ENCODE measurements around the gene GRM2. TPM values are rescaled to one million over a fixed set of nuclear protein-coding genes. Genes with fewer than 3 reads are reported as not detected.

The GRM2 gene
- total and polyA plus RNA-seq, 2 of the 8 experiments (the other 6 are each of a cell fraction or from before 2014, with no cell fraction given): 3.9 to 10.5 TPM

DNA sequence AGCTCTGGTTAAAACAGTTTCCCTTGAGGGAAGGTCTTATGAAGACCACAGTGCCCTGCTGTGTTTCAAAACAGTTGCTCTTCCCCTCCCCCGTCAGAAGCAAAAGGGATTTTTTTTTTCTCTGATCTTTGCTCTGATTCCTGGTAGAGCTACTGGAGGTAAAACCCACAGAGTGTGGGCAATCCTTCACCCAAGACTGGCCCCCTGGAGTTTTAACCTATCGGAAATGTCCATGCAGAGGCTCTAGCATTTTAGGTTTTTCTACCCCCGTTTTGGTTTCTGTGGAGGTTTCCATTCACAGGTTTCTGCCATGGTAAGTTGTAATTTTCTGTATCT is 27.7 kb downstream of the GRM2 start:
- H2AK5ac ChIP-seq (ENCODE audit: low read depth, low read length): no peak overlapping the region
- 62% methylated on average over 3 of the region's 3 CpGs; no CpG with 5 or more reads in 1 of the 2 experiments for WGBS, 2 experiments (ENCODE audit: extremely low coverage in 1 of 2, insufficient coverage in 1 of 2, insufficient read length in 1 of 2, insufficient replicate concordance in 2 of 2, low coverage in 1 of 2, low lambda C conversion rate in 2 of 2, missing lambda C conversion rate in 1 of 2)
- CTCF ChIA-PET (ENCODE audit: partially characterized antibody): interaction anchor here (0.6 to 3.0 kb wide), 5 partner anchors 9 to 1556 kb away, joined by 3 to 13 read pairs (median 3); no protein-coding TSS in a partner anchor
- no peak for TF ChIP-seq RFX5 (IDR thresholded peaks at IDR 0.05; ENCODE audit: borderline replicate concordance, low read depth, low read length)
- TF ChIP-seq SUZ12 (IDR thresholded peaks at IDR 0.05; ENCODE audit: low read length): no peak
- no peak for TF ChIP-seq SIX5 (IDR thresholded peaks at IDR 0.05; ENCODE audit: low read depth, low read length)
- TF ChIP-seq, protein P1, sequence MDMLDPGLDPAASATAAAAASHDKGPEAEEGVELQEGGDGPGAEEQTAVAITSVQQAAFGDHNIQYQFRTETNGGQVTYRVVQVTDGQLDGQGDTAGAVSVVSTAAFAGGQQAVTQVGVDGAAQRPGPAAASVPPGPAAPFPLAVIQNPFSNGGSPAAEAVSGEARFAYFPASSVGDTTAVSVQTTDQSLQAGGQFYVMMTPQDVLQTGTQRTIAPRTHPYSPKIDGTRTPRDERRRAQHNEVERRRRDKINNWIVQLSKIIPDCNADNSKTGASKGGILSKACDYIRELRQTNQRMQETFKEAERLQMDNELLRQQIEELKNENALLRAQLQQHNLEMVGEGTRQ (IDR thresholded peaks at IDR 0.05; ENCODE audit: low read length): no peak
- TF ChIP-seq SRF (IDR thresholded peaks at IDR 0.05; ENCODE audit: low read depth, low read length): no peak
- no peak for TF ChIP-seq SP1 (IDR thresholded peaks at IDR 0.05; ENCODE audit: low read depth, low read length)
- no peak for TF ChIP-seq ATF2 (IDR thresholded peaks at IDR 0.05; ENCODE audit: low read length)
- no peak for TF ChIP-seq HDAC6 (IDR thresholded peaks at IDR 0.05; ENCODE audit: low read depth, low read length)

More for the DNA sequence above, 27.7 kb downstream of the GRM2 start:
- Histone ChIP-seq H3K14ac (ENCODE audit: insufficient read length) (no peak overlapping the region), H3K79me2 (ENCODE audit: control insufficient read depth in 1 of 2, insufficient read depth in 2 of 2, low read length in 2 of 2) (no peaks in the 10 kb centered on the region), H3K9me3 (ENCODE audit: insufficient read depth in 2 of 2, low read depth in 1 of 2, low read length in 1 of 2) (no peaks in the 10 kb centered on the region), H3K56ac (replicated peaks; ENCODE audit: insufficient read length, low read depth, low read length) (no peak overlapping the region), H2BK12ac (ENCODE audit: low read depth, low read length) (no peak overlapping the region), H2AFZ (ENCODE audit: low read length) (peak overlapping the region; percentile 86; the same call in 1 of the 2 replicates), H3K18ac (ENCODE audit: extremely low read depth, low read length) (no peak overlapping the region), H3K79me1 (ENCODE audit: low read depth, low read length) (no peaks in the 10 kb centered on the region), H3K4ac (replicated peaks; ENCODE audit: insufficient read length, low read depth, low read length) (no peak overlapping the region), H3K4me3 (ENCODE audit: extremely low read depth in 1 of 4, insufficient read depth in 2 of 4, low read depth in 3 of 4, low read length in 4 of 4) (no peak overlapping the region), H3K23ac (ENCODE audit: insufficient read length) (no peak overlapping the region), H4K8ac (ENCODE audit: extremely low read depth, insufficient read depth, low read length) (no peak overlapping the region), H2BK20ac (ENCODE audit: low read length) (no peak overlapping the region), H3K36me3 (ENCODE audit: control insufficient read depth in 2 of 4, insufficient read depth in 4 of 4, low read length in 3 of 4) (no peaks in the 10 kb centered on the region), H3K4me2 (ENCODE audit: insufficient read depth in 1 of 2, low read depth in 2 of 2, low read length in 2 of 2) (peak overlapping the region in 1 of 2 experiments; percentile 26; a peak in 1 of 4 replicates), H4K91ac (replicated peaks; ENCODE audit: insufficient read length, low read length) (no peak overlapping the region), H4K5ac (ENCODE audit: insufficient read length, low read depth, low read length) (no peak overlapping the region), H2BK15ac (ENCODE audit: low read length) (no peak overlapping the region), H2BK120ac (replicated peaks; ENCODE audit: low read depth, low read length) (no peak overlapping the region), H2BK5ac (ENCODE audit: low read depth, low read length) (no peak overlapping the region), H3K27me3 (replicated peaks in 1 of 4; ENCODE audit: control insufficient read depth in 3 of 4, extremely low read depth in 1 of 4, insufficient read depth in 3 of 4, low read length in 3 of 4) (no peaks in the 10 kb centered on the region), H3K4me1 (replicated peaks in 1 of 4; ENCODE audit: control insufficient read depth in 3 of 4, insufficient read depth in 4 of 4, low read length in 3 of 4) (peaks cover 0 to 5% (median 0%) of the 10 kb centered on the region in 4 experiments; a peak in 2 of 7 replicates), H3K9ac (replicated peaks in 1 of 4; ENCODE audit: extremely low read depth in 1 of 4, low read depth in 3 of 4, low read length in 3 of 4) (no peak overlapping the region), H3K27ac (ENCODE audit: low read depth, low read length) (no peak overlapping the region), H3K23me2 (ENCODE audit: low read depth, low read length) (no peaks in the 10 kb centered on the region; the same call in 1 of the 2 replicates), H4K20me1 (replicated peaks in 1 of 2; ENCODE audit: control insufficient read depth in 1 of 2, insufficient read depth in 2 of 2, low read length in 2 of 2) (no peaks in the 10 kb centered on the region)
- FAIRE-seq (peak; percentile 60), DNase-seq (ENCODE audit: low read depth in 1 of 2, low spot score in 2 of 2) (no peak)
- POLR2A ChIA-PET (ENCODE audit: partially characterized antibody): interaction anchor here (1.0 kb wide), 1 partner anchor 14 kb away, joined by 3 read pairs; no protein-coding TSS in a partner anchor

Measured in H1 (cell line).